ENCODE measurements around the gene DPYD.

DPYD gene

GRCh38 chr1:97875996-97876395 is 44.8 kb downstream of the DPYD start:
- TF ChIP-seq CTCF (IDR thresholded peaks at IDR 0.05; ENCODE audit: insufficient read depth, missing control alignments), result no peak
- no peak for DNase-seq (ENCODE audit: insufficient read length, low spot score)
- FAIRE-seq, result no peak

- TF ChIP-seq CTCF (IDR thresholded peaks at IDR 0.05; ENCODE audit: insufficient read depth, missing control alignments), result no peak
- DNase-seq (ENCODE audit: insufficient read length, low spot score), result no peak
- no peak for FAIRE-seq
These were observed 50.2 kb downstream of the DPYD start for GRCh38 chr1:97870589-97870988.

- DNase-seq (ENCODE audit: insufficient read length, low spot score) (no peak), FAIRE-seq (no peak)
- no peak for TF ChIP-seq CTCF (IDR thresholded peaks at IDR 0.05; ENCODE audit: insufficient read depth, missing control alignments)
These were observed 51.4 kb downstream of the DPYD start for GRCh38 chr1:97869441-97869840.

- TF ChIP-seq CTCF (IDR thresholded peaks at IDR 0.05; ENCODE audit: insufficient read depth, missing control alignments), result no peak
- no peak for FAIRE-seq
These were observed 53.7 kb downstream of the DPYD start for GRCh38 chr1:97867127-97867526.

GRCh38 chr1:97864615-97865014 is 56.2 kb downstream of the DPYD start:
- no peak for TF ChIP-seq CTCF (IDR thresholded peaks at IDR 0.05; ENCODE audit: insufficient read depth, missing control alignments)
- no peak for DNase-seq (ENCODE audit: insufficient read length, low spot score)
- no peak for FAIRE-seq

More at GRCh38 chr1:97867127-97867526, 53.7 kb downstream of the DPYD start:
- DNase-seq (ENCODE audit: insufficient read length, low spot score), result no peak

GRCh38 chr1:97853221-97853620 is 67.6 kb downstream of the DPYD start:
- no peak for FAIRE-seq
- no peak for TF ChIP-seq CTCF (IDR thresholded peaks at IDR 0.05; ENCODE audit: insufficient read depth, missing control alignments)
- DNase-seq (ENCODE audit: insufficient read length, low spot score), result no peak

- FAIRE-seq, result no peak
- TF ChIP-seq CTCF (IDR thresholded peaks at IDR 0.05; ENCODE audit: insufficient read depth, missing control alignments), result no peak
- DNase-seq (ENCODE audit: insufficient read length, low spot score), result no peak
These were observed 71.2 kb downstream of the DPYD start for GRCh38 chr1:97849345-97850340.
